Mucosa of gallbladder (tissue), 1 donor: ENCODE results near the gene MED6. TPM values are rescaled to one million over a fixed set of nuclear protein-coding genes. Genes with fewer than 3 reads are reported as not detected.

ENCODE experiments used
- DNase-seq: peaks from one replicate; pipeline ENCODE4 v3.0.0-alpha.2; 2020; ENCODE audit warnings: low spot score
- total RNA-seq: library from RNA; stranded (reverse); gene quantifications from one replicate; pipeline ENCODE4 v1.2.1, GENCODE V29; 2021
- donor health status: DM: no; HTN: no; CAD: no.

Gene MED6
- total RNA-seq, 1 donor from 2014 or later, result 24.2 TPM

- no peak for DNase-seq
These were observed 1.1 kb downstream of the MED6 start for GRCh38 chr14:70599345-70599744.

GRCh38 chr14:70597731-70598130 is 2.7 kb downstream of the MED6 start:
- no peak for DNase-seq

DNA sequence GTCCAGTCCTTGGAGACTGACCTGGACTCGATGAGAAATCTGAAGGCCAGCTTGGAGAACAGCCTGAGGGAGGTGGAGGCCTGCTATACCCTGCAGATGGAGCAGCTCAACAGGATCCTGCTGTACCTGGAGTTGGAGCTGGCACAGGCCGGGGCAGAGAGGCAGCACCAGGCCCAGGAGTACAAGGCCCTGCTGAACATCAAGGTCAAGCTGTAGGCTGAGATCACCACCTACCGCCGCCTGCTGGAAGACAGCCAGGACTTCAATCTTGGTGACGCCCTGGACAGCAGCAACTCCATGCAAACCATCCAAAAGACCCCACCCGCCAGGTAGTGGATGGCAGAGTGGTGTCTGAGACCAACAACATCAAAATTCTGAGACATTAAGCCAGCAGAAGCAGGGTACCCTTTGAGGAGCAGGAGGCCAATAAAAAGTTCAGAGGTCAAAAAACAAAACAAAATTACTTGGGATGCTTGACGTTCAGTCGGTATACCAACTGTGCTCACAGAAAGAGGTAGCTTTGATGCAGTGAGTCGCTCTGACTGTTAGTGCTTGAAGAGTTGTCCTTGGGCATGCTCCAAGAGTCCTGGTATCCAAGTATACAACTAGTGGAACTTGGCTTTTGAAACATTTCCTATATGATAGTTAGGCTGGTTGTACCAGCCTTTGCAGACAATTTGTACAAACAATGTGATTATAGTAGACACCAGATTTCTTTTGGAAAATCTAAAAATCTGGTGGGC is 4.8 kb downstream of the MED6 start:
- DNase-seq, result no peak

DNA sequence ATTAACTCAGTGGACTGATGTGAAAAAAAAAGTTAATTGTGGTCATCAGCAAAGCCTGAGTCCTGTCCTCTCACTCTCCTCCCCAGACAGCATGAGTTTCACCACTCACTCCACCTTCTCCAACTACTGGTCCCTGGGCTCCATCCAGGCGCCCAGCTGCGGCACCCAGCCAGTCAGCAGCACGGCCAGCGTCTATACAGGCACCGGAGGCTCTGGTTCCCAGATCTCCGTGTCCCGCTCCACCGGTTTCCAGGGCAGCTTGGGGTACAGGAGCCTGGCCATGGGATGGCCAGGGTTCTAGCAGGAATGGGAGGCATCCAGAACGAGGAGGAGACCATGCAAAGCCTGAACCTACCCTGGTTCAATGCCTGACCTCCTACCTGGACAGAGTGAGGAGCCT is 6.0 kb downstream of the MED6 start:
- no peak for DNase-seq

GRCh38 chr14:70585231-70585630 is 15.2 kb downstream of the MED6 start:
- DNase-seq, result no peak

DNA sequence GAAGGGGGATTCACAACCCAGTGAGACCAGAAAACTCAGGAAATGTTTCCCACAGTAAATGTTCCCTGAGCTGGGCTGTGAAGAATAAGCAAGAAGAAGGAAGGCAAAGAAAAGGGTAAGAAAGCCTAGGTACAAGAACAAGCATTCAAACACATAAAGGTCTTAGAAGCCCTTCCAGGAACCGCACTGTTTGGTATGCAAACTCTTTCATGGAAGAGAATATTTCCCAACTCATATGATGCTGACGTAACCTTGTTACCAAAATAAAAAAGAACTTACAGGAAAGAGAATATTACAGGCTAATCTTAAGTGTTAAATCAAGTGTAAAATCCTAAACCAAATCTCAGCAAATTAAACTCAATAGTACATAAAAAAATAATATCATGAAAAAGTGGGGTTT is 23.6 kb downstream of the MED6 start:
- DNase-seq, result no peak

DNA sequence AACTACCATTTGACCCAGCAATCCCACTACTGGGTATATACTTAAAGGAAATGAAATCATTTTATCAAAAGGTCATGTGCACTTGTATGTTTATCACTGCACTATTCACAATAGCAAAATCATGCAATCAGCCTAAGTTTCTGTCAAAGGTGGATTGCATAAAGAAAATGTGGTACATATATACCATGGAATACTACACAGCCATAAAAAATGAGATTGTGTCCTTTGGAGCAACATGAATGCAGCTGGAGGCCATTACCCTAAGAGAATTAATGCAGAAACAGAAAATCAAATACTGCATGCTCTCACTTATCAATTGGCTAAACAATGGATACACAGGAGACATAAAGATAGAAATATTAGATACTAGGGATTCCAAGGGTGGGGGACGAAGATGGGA is 27.4 kb downstream of the MED6 start:
- no peak for DNase-seq

DNA sequence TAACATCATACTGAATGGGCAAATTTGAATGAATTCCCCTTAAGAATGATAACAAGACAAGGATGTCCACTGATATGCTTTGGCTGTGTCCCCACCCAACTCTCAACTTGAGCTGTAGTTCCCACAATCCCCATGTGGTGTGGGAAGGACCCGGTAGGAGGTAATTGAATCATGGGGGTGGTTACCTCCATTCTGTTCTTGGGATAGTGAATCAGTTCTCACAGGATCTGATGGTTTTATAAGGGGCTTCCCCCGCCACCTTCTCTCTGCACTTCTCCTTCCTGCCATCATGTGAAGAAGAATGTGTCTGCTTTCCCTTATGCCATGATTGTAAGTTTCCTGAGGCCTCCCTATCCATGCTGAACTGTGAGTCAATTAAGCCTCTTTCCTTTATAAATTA is 29.3 kb downstream of the MED6 start:
- DNase-seq, result no peak

GRCh38 chr14:70567791-70568190 is 32.7 kb downstream of the MED6 start:
- peak; percentile 33 for DNase-seq

- DNase-seq, result no peak
These were observed 36.6 kb downstream of the MED6 start for GRCh38 chr14:70563869-70564268.

DNA sequence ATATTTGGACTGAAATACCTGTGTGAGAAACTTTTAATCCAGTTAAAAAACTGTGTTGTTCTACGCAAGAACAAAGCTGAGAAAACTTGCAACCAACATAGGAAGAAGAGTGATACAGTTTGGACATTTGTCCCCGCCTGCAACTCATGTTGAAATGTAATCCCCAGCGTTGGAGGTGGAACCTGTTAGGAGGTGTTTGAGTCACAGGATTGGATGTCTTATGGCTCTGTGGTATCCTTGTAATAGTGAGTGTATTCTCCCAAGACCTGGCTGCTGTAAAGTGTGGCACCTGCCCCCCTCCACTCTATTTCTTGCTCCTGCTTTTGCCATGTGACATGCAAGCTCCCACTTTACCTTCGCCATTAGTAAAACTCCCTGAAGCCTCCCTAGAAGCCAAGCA is 37.0 kb downstream of the MED6 start:
- no peak for DNase-seq

DNA sequence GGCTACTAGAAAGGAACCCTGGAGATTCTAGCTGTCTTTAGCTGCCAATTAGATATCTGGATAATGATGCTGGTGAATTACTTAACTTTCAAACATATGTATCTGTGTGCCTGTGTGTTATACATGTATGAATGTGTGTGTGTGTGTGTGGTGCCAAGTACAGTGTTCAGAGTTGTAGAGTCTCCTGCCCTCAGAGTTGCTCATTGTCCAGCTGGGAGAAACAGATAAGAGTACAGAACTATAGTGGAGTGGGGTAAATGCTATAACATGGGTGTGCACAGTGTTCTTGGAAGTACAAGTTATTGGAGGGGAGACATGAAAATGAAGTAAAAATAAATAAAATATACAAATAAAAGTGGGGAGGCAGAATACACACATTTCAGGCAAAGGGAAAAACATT is 42.1 kb downstream of the MED6 start:
- DNase-seq, result no peak

DNA sequence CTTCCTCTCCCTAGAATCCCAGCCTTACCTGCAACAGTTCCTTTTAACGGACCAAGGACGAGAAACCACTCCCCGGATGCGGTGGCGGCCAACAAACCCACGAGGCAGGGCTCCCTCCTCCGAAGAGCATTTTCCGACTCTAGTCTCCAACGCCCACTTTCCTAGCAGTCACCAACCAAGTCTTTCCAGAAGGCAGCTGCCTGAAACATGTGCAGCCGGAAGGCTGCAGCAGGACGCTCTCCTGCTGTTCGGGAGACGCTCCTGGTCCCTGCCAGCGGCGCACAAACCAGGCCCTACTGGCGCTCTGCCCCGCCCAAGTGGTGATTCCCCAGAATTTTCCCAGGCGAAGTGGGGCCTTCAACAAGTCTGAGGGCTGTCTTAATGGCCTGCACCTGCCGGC is 44.6 kb downstream of the MED6 start:
- peak; percentile 11 for DNase-seq

GRCh38 chr14:70538087-70538486 is 62.4 kb downstream of the MED6 start:
- no peak for DNase-seq

- DNase-seq, result no peak
These were observed 63.6 kb downstream of the MED6 start for GRCh38 chr14:70536830-70537229.

- DNase-seq, result no peak
These were observed 65.6 kb downstream of the MED6 start, which contains the start of gene ADAM20 for GRCh38 chr14:70534904-70535303. Gene ADAM20 (minus strand): TSS chr14:70535004. CDS start chr14:70524757, 10,247 bp downstream.

Other genes with a start within 250 kb of the MED6 start
- gene COX16, start 241.0 kb downstream of the MED6 start, total RNA-seq, result 61.4 TPM
- 64.2 TPM for gene SYNJ2BP, start 183.6 kb downstream of the MED6 start, total RNA-seq
- 0.40 TPM for gene ADAM21, start 148.5 kb downstream of the MED6 start, total RNA-seq
- 0.60 TPM for gene ADAM20, start 65.7 kb downstream of the MED6 start, total RNA-seq
- 8.1 TPM for gene TTC9, start 41.3 kb upstream of the MED6 start, total RNA-seq
- 9.9 TPM for gene MAP3K9, start 208.9 kb upstream of the MED6 start, total RNA-seq